Activated naive CD8-positive, alpha-beta T cell (primary cell): Measurements from ENCODE around the gene LACTBL1.
"Not testable (repeated sequence)": the region's sequence is repeated elsewhere in the genome, so short reads cannot be mapped to it uniquely, and the experiment has no call there.

Source experiments
- H3K27ac Mint-ChIP-seq: one replicate; pipeline ENCODE4 v1.8.0; 2021; ENCODE audit warnings: mixed read lengths
- H3K27me3 Mint-ChIP-seq: one replicate; pipeline ENCODE4 v1.8.0; 2021; ENCODE audit warnings: mixed read lengths
- H3K36me3 Mint-ChIP-seq: one replicate; pipeline ENCODE4 v1.8.0; 2021; ENCODE audit warnings: mixed read lengths
- H3K4me1 Mint-ChIP-seq: one replicate; pipeline ENCODE4 v1.8.0; 2021; ENCODE audit warnings: low read depth, mixed read lengths
- H3K4me3 Mint-ChIP-seq: one replicate; pipeline ENCODE4 v1.8.0; 2021; ENCODE audit warnings: mild to moderate bottlenecking, mixed read lengths
- H3K9me3 Mint-ChIP-seq: one replicate; pipeline ENCODE4 v1.8.0; 2021; ENCODE audit warnings: low read depth, mixed read lengths

LACTBL1 gene

DNA sequence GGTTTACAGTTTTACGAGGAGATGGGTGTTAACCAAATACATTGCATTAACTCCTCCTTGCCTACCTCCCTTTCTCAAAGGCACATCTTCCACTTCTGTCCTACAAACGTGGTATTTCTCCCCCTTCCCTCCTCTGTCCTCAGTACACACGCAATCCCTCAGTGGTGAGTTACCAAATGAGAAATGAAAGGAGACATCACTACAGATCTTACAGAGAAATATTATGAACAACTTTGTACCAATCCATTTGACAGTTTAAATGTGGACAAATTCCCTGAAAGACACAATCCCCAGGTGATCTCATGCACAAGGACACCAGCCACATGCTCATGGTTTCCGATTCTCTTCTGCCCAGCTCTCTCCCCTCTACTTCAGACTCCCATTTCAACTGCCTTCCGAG, 6.4 kb downstream of the LACTBL1 start:
- no peak overlapping the region for H3K4me3 Mint-ChIP-seq
- H3K27ac Mint-ChIP-seq, result no peak overlapping the region
- H3K27me3 Mint-ChIP-seq, result peaks cover 31% of the 10 kb centered on the region
- peaks cover 8% of the 10 kb centered on the region for H3K9me3 Mint-ChIP-seq
- no peaks in the 10 kb centered on the region for H3K4me1 Mint-ChIP-seq
- H3K36me3 Mint-ChIP-seq, result peaks cover 2% of the 10 kb centered on the region

DNA sequence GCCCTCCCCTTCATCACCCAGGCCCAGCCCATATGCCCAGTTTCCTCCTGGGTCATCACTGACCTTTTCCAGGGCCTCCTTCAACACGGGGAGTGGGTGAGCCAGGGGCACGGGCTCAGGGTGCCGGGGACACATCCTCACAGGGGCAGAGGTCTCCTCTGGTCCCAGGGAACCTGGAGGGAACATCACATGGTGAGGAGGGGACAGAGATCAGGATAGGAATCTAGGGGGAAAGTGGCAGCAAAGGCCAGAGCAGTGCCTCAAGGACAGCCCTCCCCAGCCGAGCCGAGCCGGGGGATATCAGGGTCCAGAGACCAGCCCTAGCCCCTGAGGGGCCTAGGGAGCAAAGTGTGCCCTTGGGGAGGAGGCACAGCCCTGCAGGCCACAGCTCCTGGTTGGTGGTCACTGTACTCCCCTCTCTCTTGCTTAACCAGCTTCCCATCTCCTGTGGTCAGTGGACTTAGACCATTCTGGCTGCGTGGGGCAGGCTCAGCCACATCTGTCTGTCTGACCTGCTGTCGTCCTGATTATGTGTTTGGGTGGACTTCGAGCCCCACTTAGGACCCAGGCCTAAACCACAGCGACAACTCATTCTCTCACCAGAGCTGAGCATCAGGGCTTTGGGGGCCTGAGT, 9.5 kb downstream of the LACTBL1 start:
- Mint-ChIP-seq H3K4me3 (no peak overlapping the region), H3K27me3 (peaks cover 11% of the 10 kb centered on the region), H3K9me3 (peaks cover 8% of the 10 kb centered on the region), H3K36me3 (peaks cover 2% of the 10 kb centered on the region), H3K27ac (no peak overlapping the region), H3K4me1 (no peaks in the 10 kb centered on the region)

- Mint-ChIP-seq H3K27ac (no peak overlapping the region), H3K36me3 (peaks cover 2% of the 10 kb centered on the region), H3K4me3 (no peak overlapping the region), H3K4me1 (no peaks in the 10 kb centered on the region), H3K27me3 (peaks cover 7% of the 10 kb centered on the region), H3K9me3 (peaks cover 8% of the 10 kb centered on the region)
Measured at GRCh38 chr1:22962558-22962957, 10.1 kb downstream of the LACTBL1 start.

GRCh38 chr1:22959545-22960360, 12.9 kb downstream of the LACTBL1 start:
- Mint-ChIP-seq H3K27ac (no peak overlapping the region), H3K4me3 (no peak overlapping the region), H3K27me3 (peaks cover 1% of the 10 kb centered on the region), H3K4me1 (no peaks in the 10 kb centered on the region), H3K9me3 (no peaks in the 10 kb centered on the region), H3K36me3 (no peaks in the 10 kb centered on the region)

DNA sequence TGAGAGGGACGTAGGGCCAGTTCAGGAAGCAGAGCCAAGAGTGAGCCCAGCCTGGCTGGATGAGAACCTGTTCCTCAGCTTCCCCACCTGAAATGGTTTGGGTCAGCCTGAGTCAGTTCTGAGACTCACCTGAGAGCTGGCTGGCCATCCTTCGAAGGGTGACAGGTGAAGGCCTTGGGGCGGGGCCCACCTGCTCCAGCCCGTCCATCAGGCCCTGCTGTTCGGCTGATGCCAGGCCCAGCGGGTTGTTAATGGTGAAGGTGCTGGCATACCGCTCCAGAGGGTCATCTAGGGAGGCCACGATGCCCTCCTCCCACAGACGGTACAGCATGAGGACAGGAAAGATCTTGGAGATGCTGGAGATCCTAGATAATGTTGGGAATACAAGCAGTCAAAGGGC, 14.1 kb downstream of the LACTBL1 start:
- H3K9me3 Mint-ChIP-seq, result no peaks in the 10 kb centered on the region
- H3K4me3 Mint-ChIP-seq, result no peak overlapping the region
- H3K27me3 Mint-ChIP-seq, result peaks cover 1% of the 10 kb centered on the region
- H3K36me3 Mint-ChIP-seq, result no peaks in the 10 kb centered on the region
- H3K27ac Mint-ChIP-seq, result no peak overlapping the region
- H3K4me1 Mint-ChIP-seq, result no peaks in the 10 kb centered on the region

DNA sequence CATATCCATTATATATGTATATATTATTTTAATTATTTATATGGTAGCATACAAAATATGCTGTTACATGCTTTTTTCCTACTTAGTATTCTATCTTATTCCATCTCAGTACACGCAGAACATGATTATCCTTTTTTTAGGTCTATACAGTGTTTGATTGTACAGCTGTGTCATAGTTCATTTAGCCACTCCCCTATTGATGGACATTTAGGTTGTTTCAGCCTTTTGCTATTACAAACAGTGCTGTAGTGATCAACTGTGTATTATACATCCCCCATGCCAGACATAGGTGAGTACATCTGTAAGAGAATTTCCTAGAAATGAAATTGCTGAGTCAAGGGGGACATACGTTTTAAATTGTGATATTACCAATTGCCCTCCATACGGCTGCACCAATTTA, 15.6 kb downstream of the LACTBL1 start:
- H3K9me3 Mint-ChIP-seq, result no peaks in the 10 kb centered on the region
- no peak overlapping the region for H3K4me3 Mint-ChIP-seq
- no peak overlapping the region for H3K27ac Mint-ChIP-seq
- no peaks in the 10 kb centered on the region for H3K4me1 Mint-ChIP-seq
- peaks cover 1% of the 10 kb centered on the region for H3K27me3 Mint-ChIP-seq
- no peaks in the 10 kb centered on the region for H3K36me3 Mint-ChIP-seq

GRCh38 chr1:22955146-22955545, 17.5 kb downstream of the LACTBL1 start:
- Mint-ChIP-seq H3K27me3 (peaks cover 2% of the 10 kb centered on the region), H3K4me1 (no peaks in the 10 kb centered on the region), H3K9me3 (no peaks in the 10 kb centered on the region)

DNA sequence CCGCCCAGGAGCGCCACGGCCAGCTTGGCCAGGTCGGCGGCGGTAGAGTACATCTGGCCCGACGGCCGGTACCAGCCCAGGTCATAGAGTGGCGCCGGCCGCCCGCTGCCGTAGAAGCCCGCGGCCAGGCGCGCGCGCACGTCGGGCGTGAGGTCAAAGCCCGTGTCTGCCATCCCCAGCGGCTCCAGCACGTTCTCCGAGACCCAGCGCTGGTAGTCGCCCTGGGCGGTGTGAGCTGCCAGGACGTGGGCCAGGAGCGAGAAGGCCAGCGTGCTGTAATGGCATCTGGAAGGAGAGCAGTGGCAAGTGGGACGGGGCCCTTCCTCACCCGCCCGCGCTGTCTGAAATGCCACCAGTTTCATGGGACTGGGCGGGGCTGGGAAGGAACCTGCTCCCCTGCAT, 18.9 kb downstream of the LACTBL1 start:
- Mint-ChIP-seq H3K27ac (no peak overlapping the region), H3K4me3 (no peak overlapping the region), H3K27me3 (peaks cover 5% of the 10 kb centered on the region), H3K9me3 (no peaks in the 10 kb centered on the region), H3K4me1 (no peaks in the 10 kb centered on the region), H3K36me3 (no peaks in the 10 kb centered on the region)

More at GRCh38 chr1:22955146-22955545, 17.5 kb downstream of the LACTBL1 start:
- H3K36me3 Mint-ChIP-seq, result no peaks in the 10 kb centered on the region
- H3K4me3 Mint-ChIP-seq, result no peak overlapping the region
- H3K27ac Mint-ChIP-seq, result no peak overlapping the region

DNA sequence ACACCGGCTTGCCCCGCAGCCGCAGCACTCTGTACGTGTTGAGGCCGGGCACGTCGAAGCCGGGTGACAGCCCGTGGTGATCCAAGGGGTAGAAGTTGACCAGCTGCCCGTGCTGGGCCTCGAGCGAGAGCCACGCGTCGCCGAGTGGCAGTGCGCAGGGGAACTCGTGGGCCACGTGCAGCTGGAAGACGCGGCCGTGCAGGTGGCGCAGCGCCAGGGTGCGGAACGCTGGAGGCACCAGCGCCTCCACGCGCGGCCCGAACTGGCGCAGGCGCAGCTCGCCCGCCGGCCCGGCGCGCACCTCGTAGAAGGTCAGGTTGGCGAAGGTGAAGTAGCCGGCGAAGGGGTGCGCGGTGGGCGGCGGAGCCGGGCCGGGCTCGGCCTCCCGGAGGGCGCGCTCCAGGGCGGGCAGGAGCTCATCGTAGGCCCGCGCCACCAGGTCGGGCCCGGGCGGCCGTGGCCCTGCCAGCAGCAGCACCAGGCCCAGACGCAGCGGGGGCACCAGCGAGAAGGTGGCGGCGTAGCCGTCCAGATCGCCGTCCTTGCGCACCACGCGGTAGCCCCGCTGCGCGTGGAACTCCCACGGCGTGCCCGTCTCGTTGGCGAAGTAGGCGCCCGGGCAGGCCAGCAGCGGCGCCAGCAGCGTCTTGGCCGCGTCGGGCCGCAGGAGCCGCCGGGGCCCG, 19.5 kb downstream of the LACTBL1 start:
- H3K9me3 Mint-ChIP-seq, result no peaks in the 10 kb centered on the region
- no peaks in the 10 kb centered on the region for H3K4me1 Mint-ChIP-seq
- H3K27me3 Mint-ChIP-seq, result peaks cover 7% of the 10 kb centered on the region
- H3K4me3 Mint-ChIP-seq, result no peak overlapping the region
- H3K36me3 Mint-ChIP-seq, result no peaks in the 10 kb centered on the region
- H3K27ac Mint-ChIP-seq, result no peak overlapping the region

DNA sequence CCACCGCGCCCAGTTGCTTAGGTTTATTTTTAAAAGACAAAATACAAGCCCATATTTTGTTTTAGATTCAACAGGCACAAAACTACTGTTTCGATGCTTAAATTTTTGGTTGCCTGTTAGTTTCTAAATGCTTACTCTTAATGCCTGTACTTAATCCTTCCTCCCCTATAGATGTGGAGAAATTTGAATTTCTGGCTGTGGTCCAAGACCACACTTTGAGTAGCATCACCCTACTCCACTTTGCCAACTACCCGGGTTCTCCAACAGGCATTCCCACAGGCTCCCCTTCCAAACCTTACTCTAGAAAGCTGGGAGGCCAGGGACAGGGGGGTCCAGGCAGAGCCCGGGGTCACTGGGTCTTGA, 20.0 kb downstream of the LACTBL1 start:
- H3K4me1 Mint-ChIP-seq, result no peaks in the 10 kb centered on the region
- no peaks in the 10 kb centered on the region for H3K9me3 Mint-ChIP-seq
- H3K27me3 Mint-ChIP-seq, result peaks cover 7% of the 10 kb centered on the region
- H3K4me3 Mint-ChIP-seq, result no peak overlapping the region
- no peak overlapping the region for H3K27ac Mint-ChIP-seq
- H3K36me3 Mint-ChIP-seq, result no peaks in the 10 kb centered on the region

DNA sequence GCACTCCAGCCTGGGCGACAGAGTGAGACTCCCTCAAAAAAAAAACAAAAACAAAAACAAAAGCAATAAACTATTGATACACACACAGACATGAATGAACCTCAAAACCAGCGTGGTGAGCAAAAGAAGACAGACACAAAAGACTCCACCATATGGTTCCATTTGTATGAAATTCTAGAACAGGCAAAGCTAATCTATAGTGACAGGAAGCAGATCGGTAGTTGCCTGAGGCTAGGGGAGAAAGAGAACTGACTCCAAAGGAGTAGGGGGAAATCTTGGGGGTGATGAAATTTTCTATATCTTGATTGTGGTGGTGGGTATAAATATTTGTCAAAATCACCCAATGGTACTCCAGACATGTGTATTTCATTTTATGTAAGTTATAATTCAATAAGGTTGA, 20.9 kb downstream of the LACTBL1 start:
- peaks cover 7% of the 10 kb centered on the region for H3K27me3 Mint-ChIP-seq

GRCh38 chr1:22949822-22950331, 22.8 kb downstream of the LACTBL1 start:
- Mint-ChIP-seq H3K27me3 (peaks cover 8% of the 10 kb centered on the region), H3K27ac (no peak overlapping the region), H3K4me3 (no peak overlapping the region), H3K36me3 (no peaks in the 10 kb centered on the region), H3K4me1 (no peaks in the 10 kb centered on the region), H3K9me3 (no peaks in the 10 kb centered on the region)

More for the DNA sequence above, 20.9 kb downstream of the LACTBL1 start:
- Mint-ChIP-seq H3K27ac (no peak overlapping the region), H3K36me3 (no peaks in the 10 kb centered on the region), H3K4me3 (no peak overlapping the region), H3K4me1 (no peaks in the 10 kb centered on the region), H3K9me3 (no peaks in the 10 kb centered on the region)

DNA sequence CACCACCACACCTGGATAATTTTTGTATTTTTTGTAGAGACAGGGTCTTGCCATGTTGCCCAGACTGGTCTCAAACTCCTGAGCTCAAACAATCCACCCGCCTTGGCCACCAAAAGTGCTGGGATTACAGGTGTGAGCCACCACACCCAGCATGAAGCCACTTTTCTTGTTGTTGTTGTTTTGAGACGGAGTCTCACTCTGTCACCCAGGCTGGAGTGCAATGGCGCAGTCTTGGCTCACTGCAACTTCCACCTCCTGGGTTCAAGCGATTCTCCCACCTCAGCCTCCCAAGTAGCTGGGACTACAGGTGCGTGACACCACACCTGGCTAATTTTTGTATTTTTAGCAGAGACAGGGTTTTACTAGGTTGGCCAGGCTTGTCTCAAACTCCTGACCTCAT, 27.5 kb downstream of the LACTBL1 start:
- Mint-ChIP-seq H3K9me3 (peaks cover 12% of the 10 kb centered on the region), H3K27me3 (peaks cover 17% of the 10 kb centered on the region)
- H3K27ac Mint-ChIP-seq, H3K4me3 Mint-ChIP-seq, H3K36me3 Mint-ChIP-seq, H3K4me1 Mint-ChIP-seq: not testable (repeated sequence)

DNA sequence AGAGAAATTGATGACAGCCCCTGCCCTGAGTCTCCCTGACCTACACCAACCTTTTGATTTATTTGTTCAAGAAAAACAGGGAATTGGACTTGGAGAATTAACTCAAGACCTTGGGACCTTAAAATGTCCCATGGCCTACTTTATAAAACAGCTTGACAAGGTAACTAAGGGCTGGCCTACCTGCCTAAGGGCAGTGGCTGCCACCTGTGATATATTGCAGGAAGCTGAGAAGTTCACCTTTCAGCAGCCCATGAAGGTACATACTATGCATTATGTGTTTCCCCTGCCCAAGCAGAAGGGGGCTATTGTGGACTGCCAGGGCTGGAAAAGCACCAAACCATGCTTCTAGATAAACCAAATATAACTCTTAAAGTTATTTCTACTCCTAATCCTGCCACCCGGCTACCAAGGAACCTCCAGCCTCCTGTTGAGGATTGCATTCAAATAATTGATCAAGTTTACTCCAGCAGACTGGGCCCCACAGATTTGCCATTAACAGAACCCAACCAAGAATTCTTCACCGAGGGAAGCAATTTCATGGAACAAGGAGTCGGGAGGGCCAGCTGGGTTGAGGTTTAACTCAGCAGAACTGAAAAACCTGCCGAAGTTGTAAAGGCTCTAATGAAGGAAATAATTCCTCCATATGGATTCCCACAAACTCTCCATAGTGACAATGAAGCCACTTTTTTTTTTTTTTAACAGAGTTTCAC, 28.2 kb downstream of the LACTBL1 start:
- Mint-ChIP-seq H3K27ac (no peak overlapping the region), H3K36me3 (peaks cover 7% of the 10 kb centered on the region), H3K27me3 (peaks cover 14% of the 10 kb centered on the region), H3K4me1 (no peaks in the 10 kb centered on the region), H3K4me3 (no peak overlapping the region), H3K9me3 (peaks cover 13% of the 10 kb centered on the region)

DNA sequence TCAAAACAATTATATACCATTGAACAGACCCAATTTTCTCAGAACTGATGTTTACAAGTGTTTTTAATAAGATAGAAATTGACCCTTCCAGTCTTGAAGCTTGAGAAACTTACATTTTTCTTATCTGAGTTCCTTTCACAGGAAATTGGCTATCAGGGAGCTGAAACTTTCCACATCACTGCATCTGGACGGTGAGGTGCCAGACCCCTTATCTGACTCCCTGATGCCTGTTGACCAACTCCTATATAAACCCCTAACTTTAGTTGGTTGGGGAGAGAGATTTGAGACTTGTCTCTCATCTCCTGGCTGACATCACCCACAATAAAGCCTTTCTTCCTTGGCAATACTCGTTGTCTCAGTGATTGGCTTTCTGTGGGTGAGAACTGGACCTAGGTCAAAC, 31.4 kb downstream of the LACTBL1 start:
- Mint-ChIP-seq H3K27ac (no peak overlapping the region), H3K36me3 (peaks cover 7% of the 10 kb centered on the region), H3K4me3 (no peak overlapping the region), H3K9me3 (peaks cover 13% of the 10 kb centered on the region), H3K27me3 (peaks cover 10% of the 10 kb centered on the region), H3K4me1 (no peaks in the 10 kb centered on the region)
